OCI-LY7 (cell line): ENCODE data around the gene OPCML.

Experiments
- CTCF ChIP-seq: fragments of 200-600 bp; sonication (generic); conservative IDR thresholded peaks from 2 replicates; pipeline ENCODE4 v1.5.1; 2014; ENCODE audit warnings: mild to moderate bottlenecking, antibody characterized with exemption, low read length, moderate library complexity, mixed read lengths
- EZH2phosphoT487 ChIP-seq: fragments of 200-600 bp; sonication (generic); IDR thresholded peaks from 2 replicates; pipeline ENCODE4 v1.6.1; 2018; ENCODE audit warnings: low read depth, borderline replicate concordance, mild to moderate bottlenecking, mixed run types, antibody characterized with exemption, low read length, moderate library complexity, mixed read lengths

- no peak for TF ChIP-seq CTCF
- TF ChIP-seq EZH2phosphoT487 = no peak
These were observed 976.7 kb downstream of the OPCML start for GRCh38 chr11:132555617-132556016.
